ENCODE measurements around the gene SETD5.

SETD5 gene, protein sequence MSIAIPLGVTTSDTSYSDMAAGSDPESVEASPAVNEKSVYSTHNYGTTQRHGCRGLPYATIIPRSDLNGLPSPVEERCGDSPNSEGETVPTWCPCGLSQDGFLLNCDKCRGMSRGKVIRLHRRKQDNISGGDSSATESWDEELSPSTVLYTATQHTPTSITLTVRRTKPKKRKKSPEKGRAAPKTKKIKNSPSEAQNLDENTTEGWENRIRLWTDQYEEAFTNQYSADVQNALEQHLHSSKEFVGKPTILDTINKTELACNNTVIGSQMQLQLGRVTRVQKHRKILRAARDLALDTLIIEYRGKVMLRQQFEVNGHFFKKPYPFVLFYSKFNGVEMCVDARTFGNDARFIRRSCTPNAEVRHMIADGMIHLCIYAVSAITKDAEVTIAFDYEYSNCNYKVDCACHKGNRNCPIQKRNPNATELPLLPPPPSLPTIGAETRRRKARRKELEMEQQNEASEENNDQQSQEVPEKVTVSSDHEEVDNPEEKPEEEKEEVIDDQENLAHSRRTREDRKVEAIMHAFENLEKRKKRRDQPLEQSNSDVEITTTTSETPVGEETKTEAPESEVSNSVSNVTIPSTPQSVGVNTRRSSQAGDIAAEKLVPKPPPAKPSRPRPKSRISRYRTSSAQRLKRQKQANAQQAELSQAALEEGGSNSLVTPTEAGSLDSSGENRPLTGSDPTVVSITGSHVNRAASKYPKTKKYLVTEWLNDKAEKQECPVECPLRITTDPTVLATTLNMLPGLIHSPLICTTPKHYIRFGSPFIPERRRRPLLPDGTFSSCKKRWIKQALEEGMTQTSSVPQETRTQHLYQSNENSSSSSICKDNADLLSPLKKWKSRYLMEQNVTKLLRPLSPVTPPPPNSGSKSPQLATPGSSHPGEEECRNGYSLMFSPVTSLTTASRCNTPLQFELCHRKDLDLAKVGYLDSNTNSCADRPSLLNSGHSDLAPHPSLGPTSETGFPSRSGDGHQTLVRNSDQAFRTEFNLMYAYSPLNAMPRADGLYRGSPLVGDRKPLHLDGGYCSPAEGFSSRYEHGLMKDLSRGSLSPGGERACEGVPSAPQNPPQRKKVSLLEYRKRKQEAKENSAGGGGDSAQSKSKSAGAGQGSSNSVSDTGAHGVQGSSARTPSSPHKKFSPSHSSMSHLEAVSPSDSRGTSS (N-terminal part only)

DNA sequence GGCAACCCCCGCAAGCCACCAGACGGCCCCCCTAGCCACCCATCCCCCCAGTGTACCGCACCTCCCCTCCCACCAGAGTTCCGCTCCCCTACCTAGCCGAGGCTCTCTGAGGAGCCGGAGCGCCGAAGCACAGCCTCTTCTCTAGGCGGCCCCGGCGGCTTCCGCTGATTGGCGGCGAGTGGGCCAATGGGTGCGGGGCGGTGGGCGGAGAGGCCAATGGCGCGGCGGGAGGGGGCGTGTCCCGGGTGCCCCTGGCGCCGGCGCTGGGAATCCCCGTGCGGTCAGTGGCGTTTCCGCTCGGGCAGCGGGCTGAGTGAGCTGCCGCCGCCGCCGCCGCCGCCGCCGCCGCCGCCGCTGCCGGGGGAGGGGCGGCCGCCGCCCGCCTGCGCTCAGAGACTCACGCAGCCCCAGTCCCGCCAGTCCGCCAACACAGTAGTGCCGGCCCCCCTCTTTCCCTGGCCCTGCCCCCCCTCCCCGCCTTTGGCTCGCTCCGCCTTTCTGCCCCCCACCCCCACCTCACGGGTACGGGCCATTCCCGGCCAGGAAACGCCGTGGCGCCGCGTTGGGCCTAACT, at the start of gene SETD5:
Gene SETD5 (plus strand): TSS at position 284 of the 574 bp plus-strand sequence. CDS start 31,324 bp downstream, outside the sequence.
- no peak for FAIRE-seq
- DNase-seq (ENCODE audit: extremely low spot score, insufficient read length, low read depth), result peak; percentile 89

DNA sequence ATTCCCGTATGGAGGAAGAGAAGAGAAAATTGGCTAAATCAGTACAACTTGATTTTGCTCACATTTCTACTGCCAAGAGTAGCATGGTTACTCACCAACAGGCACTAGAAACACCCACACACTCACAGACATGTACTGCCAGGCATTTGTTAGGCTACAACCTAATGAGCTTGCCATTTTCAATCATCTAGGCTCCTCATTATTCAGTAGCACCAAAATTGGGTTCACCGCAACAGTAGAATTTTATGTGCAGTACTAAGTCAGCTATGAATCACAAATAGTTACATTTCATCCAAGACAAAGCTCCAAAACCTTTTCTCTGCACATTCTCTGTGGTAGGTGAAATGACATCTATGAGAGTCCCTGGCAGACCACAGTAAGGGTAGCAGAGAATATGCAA, 49.5 kb upstream of the SETD5 start:
- no peak for FAIRE-seq
- DNase-seq (ENCODE audit: extremely low spot score, insufficient read length, low read depth), result no peak

DNA sequence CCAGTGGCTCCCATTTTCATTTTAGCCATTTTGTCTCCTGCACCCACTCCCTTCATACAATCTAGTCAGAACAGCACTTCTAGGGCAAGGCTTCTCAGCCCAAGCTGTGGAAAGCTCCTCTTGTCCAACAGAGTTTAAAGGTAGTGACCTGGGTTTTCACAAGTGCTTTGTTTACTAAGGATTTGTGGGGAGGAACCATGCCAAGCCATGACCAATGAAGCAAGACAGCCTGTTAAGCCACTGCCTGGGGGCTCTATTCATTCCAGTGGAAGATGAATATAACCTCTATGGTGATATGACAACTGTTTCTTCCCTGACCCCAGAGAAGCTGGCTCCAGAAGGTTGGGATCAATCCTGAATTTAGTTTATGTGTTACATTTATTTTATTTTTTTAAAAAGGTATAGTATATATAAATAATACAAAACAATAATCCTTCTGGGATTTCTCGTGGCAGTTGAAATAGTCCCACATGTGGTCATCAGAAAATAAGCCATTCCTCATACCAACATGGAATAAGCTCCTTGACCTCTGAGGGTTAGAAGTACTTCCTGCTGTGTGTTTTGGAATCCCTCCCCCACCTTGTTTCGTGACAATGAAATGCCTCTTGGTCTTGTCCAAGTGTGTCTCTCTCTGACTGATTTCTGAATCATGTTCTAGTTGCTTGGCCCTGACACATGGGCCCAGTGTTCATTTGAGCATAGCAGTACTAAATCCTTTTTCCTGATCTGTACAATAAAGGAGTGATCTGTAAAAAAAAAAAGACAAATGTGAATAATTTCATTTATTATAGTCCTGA, 47.9 kb upstream of the SETD5 start:
- FAIRE-seq (no peak), DNase-seq (ENCODE audit: extremely low spot score, insufficient read length, low read depth) (no peak)

DNA sequence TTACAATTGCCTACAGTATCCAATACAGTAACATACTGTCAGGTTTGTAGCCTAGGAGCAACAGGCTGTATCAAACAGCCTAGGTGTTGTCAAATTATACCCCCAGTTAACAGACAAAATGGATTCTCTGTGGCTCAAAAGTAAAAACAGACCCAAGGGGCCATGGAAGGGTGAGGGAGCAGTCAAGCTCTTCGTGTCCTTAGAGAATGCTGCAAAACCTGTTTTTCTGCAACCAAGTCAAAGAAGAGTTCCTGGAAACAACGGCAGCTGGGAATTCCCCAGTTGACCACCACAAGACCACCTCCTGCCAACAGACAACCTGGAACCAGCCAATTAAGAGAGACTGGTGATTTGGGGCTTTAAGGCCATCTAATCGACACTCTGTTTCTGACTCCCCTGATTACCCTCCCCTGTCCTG, 45.7 kb upstream of the SETD5 start:
- DNase-seq (ENCODE audit: extremely low spot score, insufficient read length, low read depth), result no peak

DNA sequence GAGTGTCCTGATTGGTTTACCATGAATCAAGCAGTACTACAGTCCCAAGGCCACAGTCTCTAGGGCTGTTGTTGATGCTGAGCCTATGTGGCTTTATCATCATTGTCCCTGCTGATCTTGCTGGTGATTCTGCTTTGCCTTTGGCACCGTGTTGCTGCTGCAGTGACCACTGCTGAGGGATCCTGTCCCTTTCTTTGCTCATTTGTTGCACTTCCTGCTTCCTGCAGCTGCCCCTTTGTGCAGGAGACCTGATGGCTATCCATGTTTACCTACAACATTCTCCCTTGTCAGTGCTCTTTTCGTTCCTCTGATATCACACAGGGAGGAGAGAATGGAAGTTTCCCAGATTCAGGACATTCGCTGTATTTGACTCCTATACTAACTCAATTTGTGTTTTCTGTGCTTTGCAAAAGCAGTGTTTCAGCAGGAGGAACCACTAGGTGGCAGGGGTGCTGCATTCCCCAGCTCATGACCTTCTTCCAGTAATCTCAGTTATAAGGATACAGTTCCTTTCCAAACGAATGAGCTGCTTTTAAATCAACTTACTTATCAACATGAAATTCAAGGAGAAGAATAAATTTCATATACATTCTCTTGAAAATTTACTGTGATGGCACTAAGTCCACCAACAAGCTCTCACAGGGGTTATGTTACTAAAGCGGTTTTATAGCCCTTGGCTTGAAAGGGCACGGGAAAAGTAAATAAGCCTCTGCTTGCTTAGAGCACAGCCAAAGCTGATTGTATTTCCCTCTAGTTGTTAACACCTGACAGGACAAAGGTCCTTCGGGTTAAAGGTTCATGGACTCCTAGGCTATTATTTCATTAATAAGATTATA, 44.3 kb upstream of the SETD5 start:
- no peak for DNase-seq (ENCODE audit: extremely low spot score, insufficient read length, low read depth)
- peak; percentile 52 for FAIRE-seq

More for the DNA sequence above, 45.7 kb upstream of the SETD5 start:
- no peak for FAIRE-seq

DNA sequence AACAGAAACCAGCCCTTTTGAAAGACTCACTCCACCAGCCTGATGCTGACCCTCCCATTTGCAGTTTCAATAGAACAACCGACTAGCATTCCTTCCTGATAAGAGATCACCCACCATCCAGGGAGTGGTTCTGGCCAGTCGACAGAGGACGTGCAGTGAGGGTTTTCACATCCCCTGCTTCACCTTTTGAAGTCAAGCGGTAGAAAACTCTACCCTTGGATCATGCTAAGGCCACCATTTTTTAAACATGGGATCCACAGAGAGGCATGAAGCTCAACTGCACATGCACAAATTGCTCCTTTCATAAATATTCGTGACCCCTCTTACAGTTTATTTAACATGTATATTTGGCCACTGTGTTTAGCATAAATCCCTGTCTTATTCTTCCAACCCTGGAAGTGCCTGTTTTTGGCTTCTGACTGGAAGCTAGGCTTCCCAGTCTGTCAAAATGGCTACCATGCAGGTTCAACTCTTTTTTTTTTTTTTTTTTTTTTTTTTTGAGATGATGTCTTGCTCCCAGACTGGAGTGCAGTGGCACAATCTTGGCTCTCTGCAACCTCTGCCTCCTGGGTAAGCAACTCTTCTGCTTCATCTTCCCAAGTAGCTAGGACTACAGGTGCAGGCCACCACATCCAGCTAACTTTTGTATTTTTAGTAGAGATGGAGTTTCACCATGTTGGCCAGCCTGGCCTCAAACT, 35.6 kb upstream of the SETD5 start:
- no peak for DNase-seq (ENCODE audit: extremely low spot score, insufficient read length, low read depth)
- FAIRE-seq, result no peak

DNA sequence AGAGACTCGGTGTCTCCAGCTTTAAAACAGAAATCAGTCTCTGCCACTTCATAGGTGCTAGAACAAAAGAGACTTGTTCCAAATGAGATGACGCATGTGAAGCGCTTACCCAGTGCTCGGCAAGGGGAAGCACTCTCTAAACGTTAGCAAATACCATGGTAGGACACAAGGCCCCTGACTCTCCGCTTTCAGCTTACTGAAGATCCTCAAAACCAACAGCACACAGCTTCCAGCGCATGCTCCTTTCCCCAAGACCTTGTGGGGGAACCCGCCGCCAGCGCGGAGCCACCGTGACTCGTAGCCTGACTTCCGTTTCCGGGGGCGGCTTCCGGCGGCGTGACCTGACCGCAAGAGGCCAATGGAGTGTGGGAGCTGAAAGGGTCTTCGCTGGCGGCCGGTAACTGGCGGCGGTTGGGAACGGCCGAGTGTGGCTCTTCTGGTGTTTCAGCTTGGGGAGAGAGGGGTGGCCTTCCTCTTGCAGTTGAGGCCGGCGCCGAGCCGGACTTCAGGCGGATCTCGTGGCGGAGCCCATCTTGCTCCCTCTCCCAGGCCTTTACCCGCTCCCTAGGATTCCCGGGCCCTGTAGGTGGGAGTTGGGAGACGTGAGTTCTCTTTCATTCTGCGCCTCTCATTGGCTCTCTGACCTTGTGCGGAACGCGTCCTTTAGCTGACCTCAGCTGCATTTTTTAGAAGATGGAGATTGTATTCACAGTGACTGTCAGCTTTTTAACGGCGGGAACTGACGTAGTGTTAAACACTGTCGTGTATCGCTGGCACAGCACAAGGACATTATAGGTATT, 34.5 kb upstream of the SETD5 start, which contains the start of gene THUMPD3:
Gene THUMPD3 (plus strand): TSS at position 324 of the 800 bp plus-strand sequence. CDS start 2,015 bp downstream, outside the sequence.
- peak; percentile 78 for DNase-seq (ENCODE audit: extremely low spot score, insufficient read length, low read depth)
- peak; percentile 94 for FAIRE-seq

DNA sequence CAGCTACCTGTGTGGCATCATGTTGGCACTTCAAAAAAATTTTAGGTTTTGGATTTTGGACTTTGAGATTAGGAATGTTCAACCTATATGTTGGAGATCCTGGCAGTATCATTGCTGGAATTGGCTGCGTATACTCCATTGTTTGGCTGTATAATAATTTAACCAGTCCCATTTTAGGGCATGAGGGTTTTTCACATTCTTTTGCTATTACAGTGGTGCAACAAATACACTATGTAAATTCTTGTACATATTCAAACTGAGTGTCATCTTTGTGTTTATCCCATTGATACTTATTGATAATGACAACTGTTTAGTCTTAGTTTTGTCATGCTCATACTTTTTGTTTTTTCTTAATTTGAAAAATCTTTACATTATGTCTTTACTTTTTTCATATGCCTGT, 27.9 kb upstream of the SETD5 start:
- no peak for DNase-seq (ENCODE audit: extremely low spot score, insufficient read length, low read depth)
- no peak for FAIRE-seq

DNA sequence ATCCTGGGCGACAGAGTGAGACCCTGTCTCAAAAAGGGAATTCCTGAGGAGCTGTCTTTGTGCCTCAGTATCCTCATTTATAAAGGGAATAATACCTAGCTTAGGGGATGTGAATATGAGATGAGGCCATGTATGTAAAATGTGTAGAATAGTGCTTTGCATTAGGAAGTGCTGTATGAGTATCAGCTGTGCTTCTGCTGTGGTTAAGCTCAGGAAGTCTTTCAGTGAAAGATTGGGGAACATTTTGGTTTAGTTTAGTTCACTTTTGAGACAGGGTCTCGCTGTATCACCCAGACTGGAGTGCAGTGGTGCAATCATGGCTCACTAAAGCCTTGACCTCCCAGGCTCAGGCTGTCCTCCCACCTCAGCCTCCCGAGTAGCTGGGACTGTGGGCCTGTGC, 23.9 kb upstream of the SETD5 start:
- FAIRE-seq (no peak), DNase-seq (ENCODE audit: extremely low spot score, insufficient read length, low read depth) (no peak)

DNA sequence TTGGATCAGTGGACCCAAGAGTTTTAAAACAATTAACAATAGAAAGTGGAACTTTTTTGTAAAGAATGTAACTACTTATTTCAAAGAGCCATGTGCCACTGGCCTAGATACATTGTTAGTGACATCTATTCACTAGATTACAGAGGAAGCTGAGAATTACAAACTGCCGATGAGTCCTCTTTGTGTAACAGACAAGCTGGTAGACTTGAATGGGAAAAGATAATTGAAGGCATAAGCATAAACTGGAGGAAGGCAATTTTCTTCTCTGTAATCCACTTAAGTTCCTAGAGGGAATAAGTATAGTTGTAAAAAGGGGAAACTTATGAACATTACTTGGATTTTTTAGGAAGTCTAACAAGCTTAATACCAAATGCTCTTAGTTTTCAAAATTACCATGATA, 19.4 kb upstream of the SETD5 start:
- DNase-seq (ENCODE audit: extremely low spot score, insufficient read length, low read depth) (no peak), FAIRE-seq (no peak)

DNA sequence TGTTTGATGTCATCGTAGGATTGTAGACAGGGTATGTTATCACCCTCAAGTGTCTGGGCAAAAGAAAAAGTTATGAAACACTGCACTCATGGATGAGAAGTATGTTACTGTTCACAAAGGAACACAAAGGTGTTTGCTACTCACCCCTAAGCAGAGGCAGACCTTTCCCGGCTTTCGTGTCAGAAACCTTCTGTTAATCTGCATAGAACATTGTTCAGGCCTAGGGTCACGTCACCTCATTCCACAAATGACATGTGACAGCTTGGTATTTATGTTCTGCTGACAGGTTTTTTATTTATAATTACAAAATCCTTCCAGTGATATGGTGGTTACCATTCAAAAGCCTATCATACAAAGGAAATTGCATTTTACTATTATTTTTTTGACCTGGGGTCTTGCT, 18.1 kb upstream of the SETD5 start:
- FAIRE-seq, result no peak
- DNase-seq (ENCODE audit: extremely low spot score, insufficient read length, low read depth), result no peak

DNA sequence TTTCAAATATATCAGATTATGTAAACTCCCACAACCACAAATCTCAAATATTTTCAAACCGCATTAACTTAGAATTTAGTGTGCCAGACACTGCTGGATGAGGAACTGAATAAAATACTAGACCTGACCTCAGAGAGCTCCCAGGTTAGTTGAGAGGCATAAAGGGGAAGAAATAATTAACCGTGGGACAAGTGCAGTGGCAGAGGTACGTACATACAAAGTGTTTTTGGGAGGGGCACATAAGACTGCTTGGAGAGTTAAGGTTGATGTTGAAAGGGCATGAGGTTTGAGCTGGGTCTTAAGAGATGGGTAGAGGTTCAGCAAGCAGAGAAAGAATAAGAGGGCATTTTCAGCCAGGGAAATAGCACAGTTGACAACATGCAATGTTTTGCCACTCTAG, 17.4 kb upstream of the SETD5 start:
- no peak for DNase-seq (ENCODE audit: extremely low spot score, insufficient read length, low read depth)
- FAIRE-seq, result no peak

DNA sequence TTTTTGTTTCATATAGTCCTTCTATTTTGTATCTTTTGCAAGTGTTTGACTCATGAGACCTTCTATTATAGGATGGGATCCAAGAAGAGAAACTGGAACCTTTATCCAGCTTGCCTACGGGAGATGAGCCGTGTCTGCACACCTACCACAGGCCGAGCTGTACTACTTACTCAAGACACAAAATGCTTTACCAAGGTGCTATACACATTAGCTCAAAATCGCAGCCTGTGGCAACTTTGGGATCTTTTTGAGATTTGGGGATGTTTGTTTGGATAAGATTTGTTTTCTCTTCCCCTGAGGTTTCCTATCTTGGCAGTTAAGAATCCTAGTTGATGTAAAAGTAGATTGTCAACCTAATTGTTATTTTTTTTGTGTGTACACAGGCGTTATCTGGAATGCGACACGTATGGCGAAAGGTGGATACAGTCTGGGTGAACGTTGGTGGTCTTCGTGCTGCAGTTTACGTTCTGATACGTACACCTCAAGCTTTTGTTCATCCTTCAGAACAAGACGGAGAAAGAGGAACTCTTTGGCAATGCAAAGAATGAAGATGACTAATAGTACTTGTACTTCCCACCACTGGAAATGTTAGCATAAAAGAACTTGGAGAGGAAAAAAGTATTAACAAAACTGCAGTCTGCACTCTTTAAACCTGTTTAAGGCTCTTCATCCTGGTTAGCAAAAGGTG, 13.1 kb upstream of the SETD5 start:
- FAIRE-seq (no peak), DNase-seq (ENCODE audit: extremely low spot score, insufficient read length, low read depth) (no peak)

DNA sequence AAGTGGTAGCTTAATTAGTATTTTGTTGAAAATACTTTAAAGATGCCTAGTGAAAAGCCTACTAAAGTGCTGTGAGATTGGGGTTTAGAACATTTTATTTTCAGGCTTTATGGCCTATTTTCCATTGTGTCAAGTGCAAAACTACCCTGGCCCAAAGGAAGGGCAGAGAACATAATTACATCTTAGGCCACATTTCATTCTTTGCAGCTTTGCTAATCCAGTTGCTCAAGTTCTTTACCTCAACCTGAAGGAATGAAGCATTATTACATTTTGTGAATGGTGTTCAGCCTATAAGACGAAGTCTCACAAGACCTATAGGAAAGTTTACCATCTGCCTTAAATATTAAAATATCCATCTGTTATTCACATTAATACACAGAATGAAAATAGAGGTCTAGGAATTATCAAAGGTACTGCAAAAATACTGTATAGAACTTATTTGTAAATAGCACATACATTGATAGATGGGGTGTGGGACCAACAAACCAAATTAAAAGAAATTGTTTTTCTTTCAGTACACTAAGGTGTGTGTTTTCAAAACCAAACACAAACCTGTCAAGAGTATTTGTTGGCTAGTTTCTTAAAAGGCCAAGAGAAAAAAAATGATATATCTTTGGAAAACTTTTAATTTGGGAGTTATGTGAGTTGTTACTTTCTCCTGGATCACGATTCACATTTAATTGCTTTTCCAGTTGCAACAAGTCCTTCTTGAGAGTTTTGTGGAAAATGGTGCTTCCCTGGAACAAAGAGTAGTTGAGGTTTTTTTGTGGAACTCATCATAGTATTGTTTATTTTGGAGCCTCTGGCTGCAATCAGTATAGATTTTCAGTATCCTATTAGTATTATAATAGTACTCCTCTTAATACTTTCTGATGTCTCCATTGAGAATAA, 12.0 kb upstream of the SETD5 start:
- DNase-seq (ENCODE audit: extremely low spot score, insufficient read length, low read depth) (no peak), FAIRE-seq (no peak)

DNA sequence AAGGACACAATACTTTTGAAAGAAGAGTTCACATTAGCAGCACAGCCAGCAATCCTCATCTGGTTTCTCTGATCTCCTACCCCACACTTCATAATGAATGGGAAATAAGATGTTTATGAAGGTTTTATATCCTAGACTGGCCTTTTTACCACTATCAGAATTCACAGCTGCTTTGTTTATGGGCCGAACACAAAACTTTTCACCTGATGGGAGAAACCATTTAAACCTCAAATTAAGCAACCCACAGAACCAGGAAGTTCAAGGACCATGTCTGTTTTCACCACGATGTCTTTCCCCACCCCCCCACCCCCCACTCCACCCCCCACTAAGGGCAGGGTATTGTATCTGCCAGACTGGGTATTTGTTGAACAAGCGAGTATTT, 11.3 kb upstream of the SETD5 start:
- DNase-seq (ENCODE audit: extremely low spot score, insufficient read length, low read depth), result no peak
- no peak for FAIRE-seq
